WTC11 (cell line): ENCODE data around the gene SESTD1. TPM values are rescaled to one million over a fixed set of nuclear protein-coding genes. Genes with fewer than 3 reads are reported as not detected.

Experiments
- ATAC-seq: fragments of 200-7000 bp; cut with Tn5 transposase; 2 replicates; pipeline ENCODE4 v1.10.0; 2021; ENCODE audit warnings: mild to moderate bottlenecking, moderate library complexity
- CTCF ChIA-PET: fragments of 300-600 bp; sonication (Branson Sonifier 250); formaldehyde crosslinking; loops from one replicate; lab custom pipeline; 2021; ENCODE audit warnings: antibody characterized with exemption; lab: Charles Lee
- POLR2A ChIA-PET: fragments of 350-600 bp; sonication (Branson Sonifier 250); formaldehyde crosslinking; loops from one replicate; lab custom pipeline; 2021; ENCODE audit warnings: antibody characterized with exemption; lab: Charles Lee
- DNase-seq: peaks from one replicate; pipeline ENCODE4 v3.0.0; 2021; ENCODE audit warnings: low spot score
- H3K27ac Mint-ChIP-seq: 2 replicates; pipeline ENCODE4 v1.8.0; 2021; ENCODE audit warnings: mixed read lengths
- H3K27me3 Mint-ChIP-seq: 2 replicates; pipeline ENCODE4 v1.8.0; 2021; ENCODE audit warnings: low read depth, mild to moderate bottlenecking, moderate library complexity, mixed read lengths
- H3K36me3 Mint-ChIP-seq: 2 replicates; pipeline ENCODE4 v1.8.0; 2021; ENCODE audit warnings: mixed read lengths
- H3K4me1 Mint-ChIP-seq: 2 replicates; pipeline ENCODE4 v1.8.0; 2022; ENCODE audit warnings: mixed read lengths
- H3K4me3 Mint-ChIP-seq: 2 replicates; pipeline ENCODE4 v1.8.0; 2021; ENCODE audit warnings: mild to moderate bottlenecking, moderate library complexity, mixed read lengths
- H3K9me3 Mint-ChIP-seq: 2 replicates; pipeline ENCODE4 v1.8.0; 2021; ENCODE audit warnings: mixed read lengths
- ATF1 ChIP-seq: sonication (generic); formaldehyde crosslinking; IDR thresholded peaks from 2 replicates; pipeline ENCODE4 v1.8.1; 2023; ENCODE audit warnings: mild to moderate bottlenecking, moderate library complexity, missing genetic modification reagents
- CREM ChIP-seq: sonication (generic); formaldehyde crosslinking; IDR thresholded peaks from 2 replicates; pipeline ENCODE4 v1.8.1; 2022; ENCODE audit warnings: mild to moderate bottlenecking, missing genetic modification reagents, moderate library complexity
- ESRRA ChIP-seq: sonication (generic); formaldehyde crosslinking; IDR thresholded peaks from 2 replicates; pipeline ENCODE4 v1.8.1; 2022; ENCODE audit warnings: mild to moderate bottlenecking, missing genetic modification reagents, borderline replicate concordance
- FOXJ3 ChIP-seq: sonication (generic); formaldehyde crosslinking; IDR thresholded peaks from 2 replicates; pipeline ENCODE4 v1.9.0; 2021; ENCODE audit warnings: missing genetic modification reagents, mild to moderate bottlenecking, borderline replicate concordance
- FOXK1 ChIP-seq: sonication (generic); formaldehyde crosslinking; IDR thresholded peaks from 2 replicates; pipeline ENCODE4 v1.8.0; 2022; ENCODE audit warnings: mild to moderate bottlenecking, moderate library complexity, missing genetic modification reagents
- GABPB1 ChIP-seq: sonication (generic); formaldehyde crosslinking; IDR thresholded peaks from 2 replicates; pipeline ENCODE4 v1.8.1; 2023; ENCODE audit warnings: mild to moderate bottlenecking, missing genetic modification reagents
- GTF2I ChIP-seq: fragments of 250-450 bp; sonication (Bioruptor Pico); conservative IDR thresholded peaks from 2 replicates; pipeline ENCODE4 v1.4.0; 2021; ENCODE audit warnings: mild to moderate bottlenecking
- HMGA2 ChIP-seq: fragments of 250-450 bp; sonication (Bioruptor Pico); IDR thresholded peaks from 2 replicates; pipeline ENCODE4 v1.4.0; 2021; ENCODE audit warnings: mild to moderate bottlenecking, moderate library complexity
- JUN ChIP-seq: sonication (generic); formaldehyde crosslinking; IDR thresholded peaks from 2 replicates; pipeline ENCODE4 v1.8.0; 2023; ENCODE audit warnings: mild to moderate bottlenecking, missing genetic modification reagents
- KAT7 ChIP-seq: sonication (generic); formaldehyde crosslinking; IDR thresholded peaks from 2 replicates; pipeline ENCODE4 v1.8.1; 2023; ENCODE audit warnings: missing genetic modification reagents, mild to moderate bottlenecking, borderline replicate concordance
- MLX ChIP-seq: sonication (generic); formaldehyde crosslinking; IDR thresholded peaks from 2 replicates; pipeline ENCODE4 v1.8.1; 2023; ENCODE audit warnings: mild to moderate bottlenecking, missing genetic modification reagents, moderate library complexity
- NFE2L1 ChIP-seq: sonication (generic); formaldehyde crosslinking; IDR thresholded peaks from 2 replicates; pipeline ENCODE4 v1.8.1; 2023; ENCODE audit warnings: missing genetic modification reagents
- OVOL2 ChIP-seq: fragments of 250-450 bp; sonication (Bioruptor Pico); IDR thresholded peaks from 2 replicates; pipeline ENCODE4 v1.9.0; 2021; ENCODE audit warnings: mild to moderate bottlenecking, borderline replicate concordance
- SOX15 ChIP-seq: fragments of 250-450 bp; sonication (Bioruptor Pico); IDR thresholded peaks from 2 replicates; pipeline ENCODE4 v1.9.0; 2021; ENCODE audit warnings: mild to moderate bottlenecking
- TCF7 ChIP-seq: sonication (generic); formaldehyde crosslinking; IDR thresholded peaks from 2 replicates; pipeline ENCODE4 v1.8.0; 2022; ENCODE audit warnings: mild to moderate bottlenecking, low read depth, missing genetic modification reagents, moderate library complexity
- TEAD4 ChIP-seq: sonication (generic); formaldehyde crosslinking; IDR thresholded peaks from 2 replicates; pipeline ENCODE4 v1.8.0; 2022; ENCODE audit warnings: mild to moderate bottlenecking, missing genetic modification reagents
- TP53 ChIP-seq: sonication (generic); formaldehyde crosslinking; IDR thresholded peaks from 2 replicates; pipeline ENCODE4 v1.8.1; 2023; ENCODE audit warnings: mild to moderate bottlenecking, missing genetic modification reagents
- ZNF138 ChIP-seq: sonication (generic); formaldehyde crosslinking; conservative IDR thresholded peaks from 2 replicates; pipeline ENCODE4 v1.8.1; 2022; ENCODE audit warnings: mild to moderate bottlenecking, moderate library complexity, missing genetic modification reagents
- ZNF671 ChIP-seq: fragments of 250-450 bp; sonication (Bioruptor Pico); IDR thresholded peaks from 2 replicates; pipeline ENCODE4 v1.8.0; 2021; ENCODE audit warnings: mild to moderate bottlenecking
- total RNA-seq: library from RNA; stranded (reverse); gene quantifications from 3 replicates; pipeline ENCODE4 v1.2.3, GENCODE V29; 2021
- TF ChIP-seq, protein P1 (sequence below): sonication (generic); formaldehyde crosslinking; IDR thresholded peaks from 2 replicates; pipeline ENCODE4 v1.8.0; 2022; ENCODE audit warnings: mild to moderate bottlenecking, missing genetic modification reagents
- TF ChIP-seq, protein P2 (sequence below): fragments of 250-450 bp; sonication (Bioruptor Pico); IDR thresholded peaks from 2 replicates; pipeline ENCODE4 v1.9.0; 2021; ENCODE audit warnings: moderate library complexity, mild to moderate bottlenecking, inconsistent platforms, borderline replicate concordance
- TF ChIP-seq, protein P3 (sequence below): sonication (generic); formaldehyde crosslinking; IDR thresholded peaks from 2 replicates; pipeline ENCODE4 v1.8.0; 2022; ENCODE audit warnings: missing genetic modification reagents

The SESTD1 gene
- total RNA-seq, 1 experiment from 2014 or later, result 59.9 TPM

DNA sequence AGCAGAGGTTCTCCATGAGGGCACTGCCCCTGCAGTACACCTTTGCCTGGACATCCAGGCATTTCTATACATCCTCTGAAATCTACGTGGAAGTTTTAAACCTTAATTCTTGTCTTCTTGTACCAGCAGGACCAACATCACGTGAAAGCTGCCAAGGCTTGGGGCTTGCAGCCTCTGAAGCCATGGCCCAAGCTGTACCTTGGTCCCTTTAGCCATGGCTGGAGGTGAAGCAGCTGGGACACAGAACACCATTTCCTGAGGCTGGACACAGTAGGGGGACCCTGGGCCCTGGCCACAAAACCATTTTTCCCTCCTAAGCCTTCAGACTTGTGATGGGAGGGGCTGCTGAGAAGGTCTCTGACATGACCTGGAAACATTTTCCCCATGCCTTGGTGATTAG lies 181.9 kb downstream of the SESTD1 start:
- TF ChIP-seq KAT7 (CRISPR knock-in tag) (no peak), OVOL2 (CRISPR knock-in tag) (no peak), GTF2I (CRISPR knock-in tag) (no peak), CREM (CRISPR knock-in tag) (no peak)
- TF ChIP-seq, protein P1, sequence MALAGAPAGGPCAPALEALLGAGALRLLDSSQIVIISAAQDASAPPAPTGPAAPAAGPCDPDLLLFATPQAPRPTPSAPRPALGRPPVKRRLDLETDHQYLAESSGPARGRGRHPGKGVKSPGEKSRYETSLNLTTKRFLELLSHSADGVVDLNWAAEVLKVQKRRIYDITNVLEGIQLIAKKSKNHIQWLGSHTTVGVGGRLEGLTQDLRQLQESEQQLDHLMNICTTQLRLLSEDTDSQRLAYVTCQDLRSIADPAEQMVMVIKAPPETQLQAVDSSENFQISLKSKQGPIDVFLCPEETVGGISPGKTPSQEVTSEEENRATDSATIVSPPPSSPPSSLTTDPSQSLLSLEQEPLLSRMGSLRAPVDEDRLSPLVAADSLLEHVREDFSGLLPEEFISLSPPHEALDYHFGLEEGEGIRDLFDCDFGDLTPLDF (CRISPR knock-in tag), result no peak
- TF ChIP-seq, protein P2, sequence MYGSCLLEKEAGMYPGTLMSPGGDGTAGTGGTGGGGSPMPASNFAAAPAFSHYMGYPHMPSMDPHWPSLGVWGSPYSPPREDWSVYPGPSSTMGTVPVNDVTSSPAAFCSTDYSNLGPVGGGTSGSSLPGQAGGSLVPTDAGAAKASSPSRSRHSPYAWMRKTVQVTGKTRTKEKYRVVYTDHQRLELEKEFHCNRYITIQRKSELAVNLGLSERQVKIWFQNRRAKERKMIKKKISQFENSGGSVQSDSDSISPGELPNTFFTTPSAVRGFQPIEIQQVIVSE (CRISPR knock-in tag), result no peak
- peaks cover 3% of the 10 kb centered on the region; the same call in 1 of the 2 replicates for H3K36me3 Mint-ChIP-seq
- H3K27me3 Mint-ChIP-seq, result no peaks in the 10 kb centered on the region
- H3K27ac Mint-ChIP-seq, result no peak overlapping the region
- ATAC-seq (no peak), DNase-seq (no peak)
- ChIA-PET CTCF (no interaction called here), POLR2A (no interaction called here)
- H3K4me3 Mint-ChIP-seq, result no peak overlapping the region
- no peaks in the 10 kb centered on the region for H3K4me1 Mint-ChIP-seq
- H3K9me3 Mint-ChIP-seq, result peaks cover 28% of the 10 kb centered on the region

DNA sequence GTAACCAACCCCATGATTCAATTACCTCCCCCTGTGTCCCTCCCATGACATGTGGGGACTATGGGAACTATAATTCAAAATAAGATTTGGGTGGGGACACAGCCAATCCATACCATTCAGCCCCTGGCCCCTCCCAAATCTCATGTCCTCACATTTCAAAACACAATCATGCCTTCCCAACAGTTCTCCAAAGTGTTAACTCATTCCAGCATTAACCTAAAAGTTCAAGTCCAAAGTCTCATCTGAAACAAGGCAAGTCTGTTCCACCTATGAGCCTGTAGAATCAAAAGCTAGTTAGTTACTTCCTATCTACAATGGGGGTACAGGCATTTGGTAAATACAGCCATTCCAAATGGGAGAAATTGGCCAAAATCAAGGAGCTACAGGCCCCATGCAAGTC lies 182.7 kb downstream of the SESTD1 start:
- ATAC-seq, result no peak
- Mint-ChIP-seq H3K27ac (no peak overlapping the region), H3K36me3 (peaks cover 8% of the 10 kb centered on the region), H3K4me1 (no peaks in the 10 kb centered on the region), H3K9me3 (peaks cover 33% of the 10 kb centered on the region), H3K27me3 (no peaks in the 10 kb centered on the region), H3K4me3 (no peak overlapping the region)
- TF ChIP-seq FOXJ3 (CRISPR knock-in tag) (no peak), ATF1 (CRISPR knock-in tag) (no peak), JUN (no peak), ZNF138 (CRISPR knock-in tag) (no peak), OVOL2 (CRISPR knock-in tag) (no peak), TP53 (CRISPR knock-in tag) (no peak), ESRRA (CRISPR knock-in tag) (no peak), GABPB1 (CRISPR knock-in tag) (no peak), MLX (CRISPR knock-in tag) (no peak), FOXK1 (CRISPR knock-in tag) (no peak), TCF7 (CRISPR knock-in tag) (no peak), SOX15 (no peak), ZNF671 (CRISPR knock-in tag) (no peak), TEAD4 (CRISPR knock-in tag) (no peak), CREM (CRISPR knock-in tag) (no peak), HMGA2 (CRISPR knock-in tag) (no peak), NFE2L1 (CRISPR knock-in tag) (no peak)
- TF ChIP-seq, protein P3, sequence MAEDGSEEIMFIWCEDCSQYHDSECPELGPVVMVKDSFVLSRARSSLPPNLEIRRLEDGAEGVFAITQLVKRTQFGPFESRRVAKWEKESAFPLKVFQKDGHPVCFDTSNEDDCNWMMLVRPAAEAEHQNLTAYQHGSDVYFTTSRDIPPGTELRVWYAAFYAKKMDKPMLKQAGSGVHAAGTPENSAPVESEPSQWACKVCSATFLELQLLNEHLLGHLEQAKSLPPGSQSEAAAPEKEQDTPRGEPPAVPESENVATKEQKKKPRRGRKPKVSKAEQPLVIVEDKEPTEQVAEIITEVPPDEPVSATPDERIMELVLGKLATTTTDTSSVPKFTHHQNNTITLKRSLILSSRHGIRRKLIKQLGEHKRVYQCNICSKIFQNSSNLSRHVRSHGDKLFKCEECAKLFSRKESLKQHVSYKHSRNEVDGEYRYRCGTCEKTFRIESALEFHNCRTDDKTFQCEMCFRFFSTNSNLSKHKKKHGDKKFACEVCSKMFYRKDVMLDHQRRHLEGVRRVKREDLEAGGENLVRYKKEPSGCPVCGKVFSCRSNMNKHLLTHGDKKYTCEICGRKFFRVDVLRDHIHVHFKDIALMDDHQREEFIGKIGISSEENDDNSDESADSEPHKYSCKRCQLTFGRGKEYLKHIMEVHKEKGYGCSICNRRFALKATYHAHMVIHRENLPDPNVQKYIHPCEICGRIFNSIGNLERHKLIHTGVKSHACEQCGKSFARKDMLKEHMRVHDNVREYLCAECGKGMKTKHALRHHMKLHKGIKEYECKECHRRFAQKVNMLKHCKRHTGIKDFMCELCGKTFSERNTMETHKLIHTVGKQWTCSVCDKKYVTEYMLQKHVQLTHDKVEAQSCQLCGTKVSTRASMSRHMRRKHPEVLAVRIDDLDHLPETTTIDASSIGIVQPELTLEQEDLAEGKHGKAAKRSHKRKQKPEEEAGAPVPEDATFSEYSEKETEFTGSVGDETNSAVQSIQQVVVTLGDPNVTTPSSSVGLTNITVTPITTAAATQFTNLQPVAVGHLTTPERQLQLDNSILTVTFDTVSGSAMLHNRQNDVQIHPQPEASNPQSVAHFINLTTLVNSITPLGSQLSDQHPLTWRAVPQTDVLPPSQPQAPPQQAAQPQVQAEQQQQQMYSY (CRISPR knock-in tag), result no peak
- TF ChIP-seq, protein P2 (CRISPR knock-in tag), result no peak
- CTCF ChIA-PET, result no interaction called here
- POLR2A ChIA-PET, result no interaction called here
- DNase-seq, result no peak
